Omental fat pad (tissue), 4 donors: ENCODE results near the gene ATAD1. TPM values are rescaled to one million over a fixed set of nuclear protein-coding genes. Genes with fewer than 3 reads are reported as not detected.

Experiments used
- ATAC-seq: fragments of 150-250 bp; one replicate; pipeline ENCODE4 v1.9.1; 2016; ENCODE audit warnings: mild to moderate bottlenecking, moderate library complexity; ENCODE audit not compliant: low FRiP score
- DNase-seq: peaks from one replicate; pipeline ENCODE4 v3.0.0-alpha.2; 2019; ENCODE audit warnings: low spot score
- total RNA-seq, 4 donors: library from RNA; depleted of rRNA; stranded (reverse); fragments of >200 nt; gene quantifications; one replicate each; pipeline ENCODE4 v1.1.0, GENCODE V29; 2016
- TF ChIP-seq, protein P1 (sequence below), 3 donors: fragments of 450-650 bp; IDR thresholded peaks; one replicate each; pipeline ENCODE4 v1.5.1; 2016 to 2017; ENCODE audit warnings: antibody characterized with exemption in 3 of 3, mild to moderate bottlenecking in 3 of 3, moderate library complexity in 2 of 3

Gene ATAD1
- total RNA-seq, 4 donors from 2014 or later = 29.4 to 34.2 (median 31.5) TPM

DNA sequence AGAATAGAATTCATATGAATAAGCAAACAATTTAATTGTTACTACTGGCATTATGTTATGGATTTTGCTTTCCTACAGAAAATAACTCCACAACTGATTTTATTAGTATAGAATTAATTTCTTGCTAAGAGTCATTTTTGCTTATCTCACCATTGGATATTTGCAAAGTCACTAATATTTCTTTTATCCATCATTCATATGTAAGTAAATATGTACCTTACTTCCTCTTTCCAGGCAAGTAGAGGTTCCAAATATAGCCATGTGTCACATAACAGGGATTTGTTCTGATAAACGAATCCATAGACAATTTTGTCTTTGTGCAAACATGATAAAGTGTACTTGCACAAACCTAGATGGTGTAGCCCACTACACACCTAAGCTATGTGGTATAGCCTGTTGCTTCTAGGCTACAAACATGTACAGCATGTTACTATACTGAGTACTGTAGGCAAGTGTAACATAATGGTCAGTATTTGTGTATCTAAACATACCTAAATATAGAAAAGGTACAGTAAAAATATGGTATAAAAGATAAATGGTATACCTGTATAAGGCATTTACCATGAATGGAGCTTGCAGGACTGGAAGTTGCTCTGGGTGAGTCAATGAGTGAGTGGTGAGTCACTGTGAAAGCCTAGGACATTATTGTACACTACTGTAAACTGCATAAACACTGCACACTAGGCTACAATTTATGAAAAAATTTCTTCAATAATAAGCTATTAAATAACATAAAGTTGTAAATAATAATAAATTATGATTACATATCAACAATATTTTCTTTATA, 27.0 kb upstream of the ATAD1 start:
- TF ChIP-seq, protein P1, sequence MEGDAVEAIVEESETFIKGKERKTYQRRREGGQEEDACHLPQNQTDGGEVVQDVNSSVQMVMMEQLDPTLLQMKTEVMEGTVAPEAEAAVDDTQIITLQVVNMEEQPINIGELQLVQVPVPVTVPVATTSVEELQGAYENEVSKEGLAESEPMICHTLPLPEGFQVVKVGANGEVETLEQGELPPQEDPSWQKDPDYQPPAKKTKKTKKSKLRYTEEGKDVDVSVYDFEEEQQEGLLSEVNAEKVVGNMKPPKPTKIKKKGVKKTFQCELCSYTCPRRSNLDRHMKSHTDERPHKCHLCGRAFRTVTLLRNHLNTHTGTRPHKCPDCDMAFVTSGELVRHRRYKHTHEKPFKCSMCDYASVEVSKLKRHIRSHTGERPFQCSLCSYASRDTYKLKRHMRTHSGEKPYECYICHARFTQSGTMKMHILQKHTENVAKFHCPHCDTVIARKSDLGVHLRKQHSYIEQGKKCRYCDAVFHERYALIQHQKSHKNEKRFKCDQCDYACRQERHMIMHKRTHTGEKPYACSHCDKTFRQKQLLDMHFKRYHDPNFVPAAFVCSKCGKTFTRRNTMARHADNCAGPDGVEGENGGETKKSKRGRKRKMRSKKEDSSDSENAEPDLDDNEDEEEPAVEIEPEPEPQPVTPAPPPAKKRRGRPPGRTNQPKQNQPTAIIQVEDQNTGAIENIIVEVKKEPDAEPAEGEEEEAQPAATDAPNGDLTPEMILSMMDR (IDR thresholded peaks at IDR 0.05) = no peak
- ATAC-seq (no peak), DNase-seq (no peak)

DNA sequence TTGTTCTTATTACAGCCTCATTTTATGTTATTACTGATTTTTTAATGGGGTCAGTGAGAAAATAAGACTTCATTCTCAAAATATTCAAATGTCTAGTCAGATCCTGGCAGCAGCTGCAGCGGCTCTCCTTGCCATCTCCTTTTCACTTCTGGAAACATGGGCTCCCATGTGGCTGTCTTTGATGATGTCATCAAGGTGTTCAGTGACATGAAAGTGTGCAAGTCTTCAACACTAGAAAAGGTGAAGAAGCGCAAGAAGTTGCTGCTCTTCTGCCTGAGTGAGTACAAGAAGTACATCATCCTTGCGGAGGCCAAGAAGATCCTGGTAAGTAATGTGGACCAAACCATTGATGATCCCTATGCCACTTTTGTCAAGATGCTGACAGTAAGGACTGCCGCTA, 25.7 kb upstream of the ATAD1 start:
- DNase-seq = no peak
- ATAC-seq = no peak
- TF ChIP-seq, protein P1 (IDR thresholded peaks at IDR 0.05) = no peak

DNA sequence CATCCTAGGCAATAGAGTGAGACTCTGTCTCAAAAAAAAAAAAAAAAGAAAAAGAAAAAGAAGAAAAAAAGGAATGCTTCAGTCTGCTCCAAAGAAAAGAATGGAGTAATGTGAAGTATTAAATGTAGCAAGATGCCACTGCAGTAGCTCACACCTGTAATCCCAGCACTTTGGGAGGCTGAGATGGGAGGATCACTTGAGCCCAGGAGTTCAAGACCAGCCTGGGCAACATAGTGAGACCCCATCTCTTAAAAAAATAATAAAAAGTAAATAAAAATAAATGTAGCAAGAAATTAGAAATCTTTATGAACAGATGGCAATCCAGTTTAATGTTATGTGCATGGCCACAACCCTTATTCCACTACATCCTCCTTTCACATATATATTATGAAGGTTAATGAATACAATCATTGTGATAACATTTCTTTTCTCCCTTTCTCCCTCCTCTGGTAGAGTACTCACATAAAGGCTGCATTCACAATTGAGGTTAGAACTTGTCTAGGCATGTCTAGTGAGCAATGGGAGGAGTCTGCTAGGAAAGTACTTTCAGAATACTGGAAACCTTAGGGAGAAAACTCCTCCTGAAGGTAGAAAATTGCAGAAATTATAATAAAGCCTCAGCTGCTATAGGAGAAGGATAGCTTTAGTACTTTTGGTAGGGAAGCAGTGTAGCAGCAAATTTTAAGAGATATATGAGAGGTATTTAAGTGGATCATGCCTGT, 24.9 kb upstream of the ATAD1 start:
- TF ChIP-seq, protein P1 (IDR thresholded peaks at IDR 0.05) = no peak
- ATAC-seq (no peak), DNase-seq (no peak)

DNA sequence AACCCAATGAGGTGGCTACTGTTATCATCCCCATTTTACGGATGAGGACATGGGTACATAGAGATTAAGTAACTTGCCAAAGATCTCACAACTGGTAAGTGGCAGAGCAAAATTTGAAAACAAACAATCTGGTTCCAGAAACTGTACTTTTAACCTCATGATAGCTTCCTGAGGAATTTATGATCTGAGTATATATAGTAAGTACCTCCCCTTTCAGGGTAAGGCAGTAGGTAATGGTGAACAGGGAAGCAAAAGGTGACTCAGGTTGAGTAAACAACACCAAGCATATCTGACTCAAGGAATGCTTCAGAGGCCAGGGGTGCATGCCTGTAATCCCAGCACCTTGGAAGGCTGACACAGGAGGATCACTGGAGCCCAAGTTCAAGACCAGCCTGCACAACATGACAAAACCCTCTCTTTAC, 24.2 kb upstream of the ATAD1 start:
- ATAC-seq = no peak
- DNase-seq = no peak
- TF ChIP-seq, protein P1 (IDR thresholded peaks at IDR 0.05) = no peak

DNA sequence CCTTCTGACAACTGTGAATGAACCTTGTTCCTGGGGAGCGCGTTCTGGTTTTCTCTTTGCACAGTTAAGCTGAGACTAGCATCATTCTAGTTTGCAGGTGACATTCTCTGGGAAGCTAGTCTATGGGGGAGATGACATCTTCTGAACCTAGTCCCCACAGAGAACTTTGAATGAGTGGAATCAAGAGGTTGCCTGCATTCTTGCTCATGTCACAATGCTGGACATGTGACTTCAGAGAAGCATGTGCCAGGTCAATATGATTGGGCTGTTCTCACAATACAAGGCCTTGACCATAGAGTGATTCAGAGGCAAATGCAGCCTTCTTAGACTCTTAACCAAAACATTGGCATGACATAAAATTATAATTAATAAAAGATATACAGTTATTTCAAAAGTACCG, 23.2 kb upstream of the ATAD1 start:
- ATAC-seq = no peak
- no peak for DNase-seq
- TF ChIP-seq, protein P1 (IDR thresholded peaks at IDR 0.05) = no peak

DNA sequence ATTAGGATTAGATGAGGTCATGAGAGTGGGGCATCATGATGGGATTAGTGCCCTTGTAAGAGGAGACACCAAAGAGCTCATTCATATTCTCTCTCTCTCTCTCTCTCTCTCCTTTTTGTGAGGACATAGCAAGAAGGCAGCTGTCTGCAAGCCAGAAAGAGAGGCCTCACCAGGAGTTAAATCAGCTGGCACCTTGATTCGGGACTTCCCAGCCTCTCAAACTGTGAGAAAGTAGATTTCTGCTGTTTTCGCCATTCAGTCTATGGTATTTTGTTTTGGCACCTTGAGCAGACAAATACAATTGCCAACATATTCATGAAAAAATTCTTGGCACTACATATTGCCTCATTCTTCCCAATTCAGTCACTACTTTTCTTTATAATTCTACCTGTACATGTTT, 20.6 kb upstream of the ATAD1 start:
- ATAC-seq = no peak
- TF ChIP-seq, protein P1 (IDR thresholded peaks at IDR 0.05) = no peak
- DNase-seq = no peak
